ENCODE data around the gene NT5DC1.

GRCh38 chr6:116106146-116106545 is 5.5 kb downstream of the NT5DC1 start:
- TF ChIP-seq, protein P1, sequence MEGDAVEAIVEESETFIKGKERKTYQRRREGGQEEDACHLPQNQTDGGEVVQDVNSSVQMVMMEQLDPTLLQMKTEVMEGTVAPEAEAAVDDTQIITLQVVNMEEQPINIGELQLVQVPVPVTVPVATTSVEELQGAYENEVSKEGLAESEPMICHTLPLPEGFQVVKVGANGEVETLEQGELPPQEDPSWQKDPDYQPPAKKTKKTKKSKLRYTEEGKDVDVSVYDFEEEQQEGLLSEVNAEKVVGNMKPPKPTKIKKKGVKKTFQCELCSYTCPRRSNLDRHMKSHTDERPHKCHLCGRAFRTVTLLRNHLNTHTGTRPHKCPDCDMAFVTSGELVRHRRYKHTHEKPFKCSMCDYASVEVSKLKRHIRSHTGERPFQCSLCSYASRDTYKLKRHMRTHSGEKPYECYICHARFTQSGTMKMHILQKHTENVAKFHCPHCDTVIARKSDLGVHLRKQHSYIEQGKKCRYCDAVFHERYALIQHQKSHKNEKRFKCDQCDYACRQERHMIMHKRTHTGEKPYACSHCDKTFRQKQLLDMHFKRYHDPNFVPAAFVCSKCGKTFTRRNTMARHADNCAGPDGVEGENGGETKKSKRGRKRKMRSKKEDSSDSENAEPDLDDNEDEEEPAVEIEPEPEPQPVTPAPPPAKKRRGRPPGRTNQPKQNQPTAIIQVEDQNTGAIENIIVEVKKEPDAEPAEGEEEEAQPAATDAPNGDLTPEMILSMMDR (IDR thresholded peaks at IDR 0.05) = no peak
- TF ChIP-seq POLR2A (IDR thresholded peaks at IDR 0.05) = no peak
- TF ChIP-seq EP300 (IDR thresholded peaks at IDR 0.05) = no peak

All from tibial nerve (tissue), 4 donors.